ENCODE data around the gene ATF7IP2. TPM values are rescaled to one million over a fixed set of nuclear protein-coding genes. Genes with fewer than 3 reads are reported as not detected.
A peak's percentile ranks its signal among the peaks of the same experiment; 100 is the strongest.

ATF7IP2 gene
- total RNA-seq, 1 donor from 2014 or later, result 6.8 TPM

- DNase-seq, result no peak
Measured at GRCh38 chr16:10511829-10512228, 126.0 kb downstream of the ATF7IP2 start.

- no peak for DNase-seq
Measured at GRCh38 chr16:10514369-10515055, 128.7 kb downstream of the ATF7IP2 start.

- no peak for DNase-seq
Measured at GRCh38 chr16:10517868-10518267, 132.0 kb downstream of the ATF7IP2 start.

DNA sequence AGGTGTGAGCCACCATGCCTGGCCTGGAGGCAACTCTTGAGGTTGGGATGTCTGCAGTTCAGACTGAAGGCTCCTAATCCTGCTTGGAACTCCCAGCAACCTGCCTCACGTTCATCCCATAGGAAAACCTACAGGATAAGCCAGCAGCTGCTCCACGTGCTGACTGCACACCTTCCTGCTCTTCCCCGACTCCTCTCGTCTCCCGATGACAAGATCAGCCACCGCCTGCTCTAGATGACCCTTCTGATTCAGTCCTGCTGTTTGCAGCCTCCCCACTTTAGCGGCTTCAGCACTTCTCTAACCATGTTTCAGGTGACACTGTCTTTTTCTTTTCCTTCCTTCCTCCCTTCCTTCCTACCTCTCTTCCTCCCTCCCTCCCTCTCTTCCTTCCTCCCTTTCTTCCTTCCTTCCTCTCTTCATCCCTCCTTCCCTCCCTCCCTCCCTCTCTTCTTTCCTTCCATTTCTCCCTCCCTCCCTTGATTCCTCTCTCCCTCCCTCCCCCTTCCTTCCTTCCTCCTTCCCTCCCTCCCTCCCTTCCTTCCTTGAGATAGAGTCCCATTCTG lies 132.7 kb downstream of the ATF7IP2 start:
- DNase-seq, result no peak

DNA sequence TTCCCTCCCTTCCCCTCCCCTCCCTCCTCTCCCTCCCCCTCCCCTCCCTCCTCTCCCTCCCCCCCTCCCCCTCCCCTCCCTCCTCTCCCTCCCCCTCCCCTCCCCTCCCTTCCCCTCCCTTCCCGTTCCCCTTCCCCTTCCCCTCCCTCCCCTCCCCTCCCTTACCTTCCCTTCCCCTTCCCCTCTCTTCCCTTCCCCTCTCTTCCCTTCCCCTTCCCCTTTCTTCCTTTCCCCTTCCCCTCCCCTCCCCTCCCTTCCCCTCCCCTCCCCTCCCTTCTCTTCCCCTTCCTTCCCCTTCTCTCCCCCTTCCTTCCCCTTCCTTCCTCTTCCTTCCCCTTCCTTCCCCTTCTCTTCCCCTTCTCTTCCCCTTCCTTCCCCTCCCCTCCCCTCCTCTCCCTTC lies 133.4 kb downstream of the ATF7IP2 start:
- no peak for DNase-seq

DNA sequence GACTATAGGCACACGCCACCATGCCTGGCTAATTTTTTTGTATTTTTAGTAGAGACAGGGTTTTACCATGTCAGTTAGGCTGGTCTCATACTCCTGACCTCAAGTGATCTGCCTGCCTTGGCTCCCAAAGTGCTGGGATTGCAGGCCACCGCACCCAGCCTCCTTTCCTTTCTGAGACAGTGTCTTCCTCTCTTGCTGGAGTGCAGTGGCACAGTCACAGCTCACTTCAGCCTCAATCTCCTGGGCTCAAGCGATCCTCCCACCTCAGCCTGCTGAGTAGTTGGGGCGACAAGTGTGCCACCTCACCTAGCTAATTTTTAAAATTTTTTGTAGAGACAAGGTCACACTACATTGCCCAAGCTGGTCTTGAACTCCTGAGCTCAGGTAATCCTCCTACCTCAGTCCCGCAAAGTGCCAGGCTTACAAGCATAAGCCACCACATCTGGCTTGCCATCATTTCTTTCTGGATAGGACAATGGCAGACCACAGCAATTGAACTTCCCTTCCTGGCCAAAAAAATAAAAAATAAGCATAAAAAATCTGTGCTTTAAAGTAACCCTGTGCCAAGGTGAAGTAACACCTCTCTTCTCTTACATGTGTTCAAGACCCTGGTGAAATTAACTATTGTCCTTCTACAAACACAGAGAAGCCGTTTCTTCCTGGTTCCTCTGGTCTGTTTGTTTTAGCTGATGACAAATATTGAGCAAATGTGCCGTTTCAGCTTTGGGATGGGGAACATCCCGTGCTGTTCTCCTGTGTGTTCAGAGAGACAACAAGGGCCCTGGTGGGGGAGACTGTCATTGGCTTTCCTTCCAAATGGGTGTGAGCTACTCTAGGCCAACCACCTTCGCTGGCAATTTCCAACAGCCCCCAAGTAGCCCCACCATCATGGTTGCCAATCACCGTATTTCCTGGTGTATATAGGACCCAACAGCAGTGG lies 134.3 kb downstream of the ATF7IP2 start:
- DNase-seq, result no peak

DNA sequence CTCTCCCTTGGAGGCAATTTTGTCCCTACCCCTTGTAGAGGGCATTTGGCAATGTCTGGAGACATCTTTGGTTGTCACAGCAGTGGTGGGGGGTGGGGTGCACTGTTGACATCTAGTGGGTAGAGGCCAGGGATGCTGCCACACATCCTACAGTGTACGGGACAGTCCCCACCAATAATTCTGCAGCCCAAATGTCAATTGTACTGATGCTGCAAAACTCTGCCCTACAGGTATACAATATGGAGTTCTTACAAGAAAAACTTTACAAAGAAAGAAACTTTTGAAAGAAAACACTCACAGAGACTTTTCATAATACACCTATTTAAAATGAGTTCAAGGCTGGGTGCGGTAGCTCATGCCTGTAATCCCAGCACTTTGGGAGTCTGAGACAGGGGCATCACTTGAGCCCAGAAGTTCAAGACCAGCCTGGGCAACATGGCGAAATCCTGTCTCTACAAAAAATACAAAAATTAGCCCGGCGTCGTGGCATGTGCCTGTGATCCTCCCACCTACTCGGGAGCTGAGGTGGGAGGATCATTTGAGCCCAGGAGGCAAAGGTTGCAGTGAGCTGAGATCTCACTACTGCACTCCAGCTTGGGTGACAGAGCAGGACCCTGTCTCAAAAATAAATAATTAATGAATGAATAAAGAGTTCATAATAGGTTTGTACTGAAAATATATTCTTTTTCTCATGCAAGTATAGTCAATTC lies 135.2 kb downstream of the ATF7IP2 start:
- DNase-seq, result no peak

DNA sequence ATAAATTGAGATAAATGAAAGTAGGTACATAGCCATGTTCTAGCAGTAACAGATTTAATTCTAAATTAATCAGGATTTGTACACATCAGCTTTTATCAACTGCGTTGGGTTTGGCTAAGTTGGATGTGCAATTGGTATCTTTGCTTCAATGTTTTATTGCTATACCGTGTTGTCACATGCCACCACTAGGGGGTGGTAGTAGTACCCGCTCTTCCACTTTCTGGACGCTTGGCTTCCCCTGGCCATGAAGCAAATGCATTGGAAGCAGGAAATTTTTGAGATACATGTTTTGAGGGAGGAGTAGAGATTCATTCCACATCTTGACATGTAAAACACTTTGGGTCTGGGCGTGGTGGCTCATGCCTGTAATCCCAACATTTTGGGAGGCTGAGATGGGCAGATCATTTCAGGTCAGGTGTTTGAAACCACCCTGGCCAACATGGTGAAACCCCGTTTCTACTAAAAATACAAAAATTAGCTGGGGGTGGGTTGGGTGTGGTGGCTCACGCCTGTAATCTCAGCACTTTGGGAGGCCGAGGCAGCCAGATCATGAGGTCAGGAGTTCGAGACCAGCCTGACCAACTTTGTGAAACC lies 135.9 kb downstream of the ATF7IP2 start:
- DNase-seq, result peak; percentile 8

DNA sequence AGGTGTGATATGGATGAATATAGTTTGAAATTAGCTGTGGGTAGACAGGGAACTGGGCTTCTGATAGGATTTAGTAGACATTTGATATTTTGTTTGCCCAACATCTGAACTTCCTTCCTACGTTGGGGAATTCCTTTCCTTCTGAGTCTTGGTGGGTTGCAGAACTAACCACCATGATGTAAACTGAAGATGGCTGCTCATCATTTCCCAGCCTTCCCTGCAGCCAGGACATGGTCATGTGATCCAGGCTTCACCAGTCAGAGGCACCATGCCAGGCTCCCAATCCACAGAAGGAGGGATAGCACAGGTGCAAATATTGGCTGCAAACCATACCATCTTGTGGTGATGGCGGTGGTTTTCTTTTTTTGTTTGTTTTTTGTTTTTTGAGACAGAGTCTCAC lies 137.1 kb downstream of the ATF7IP2 start:
- no peak for DNase-seq

- DNase-seq, result no peak
Measured at GRCh38 chr16:10525214-10525825, 139.5 kb downstream of the ATF7IP2 start.

- no peak for DNase-seq
Measured at GRCh38 chr16:10526962-10527361, 141.1 kb downstream of the ATF7IP2 start.

DNA sequence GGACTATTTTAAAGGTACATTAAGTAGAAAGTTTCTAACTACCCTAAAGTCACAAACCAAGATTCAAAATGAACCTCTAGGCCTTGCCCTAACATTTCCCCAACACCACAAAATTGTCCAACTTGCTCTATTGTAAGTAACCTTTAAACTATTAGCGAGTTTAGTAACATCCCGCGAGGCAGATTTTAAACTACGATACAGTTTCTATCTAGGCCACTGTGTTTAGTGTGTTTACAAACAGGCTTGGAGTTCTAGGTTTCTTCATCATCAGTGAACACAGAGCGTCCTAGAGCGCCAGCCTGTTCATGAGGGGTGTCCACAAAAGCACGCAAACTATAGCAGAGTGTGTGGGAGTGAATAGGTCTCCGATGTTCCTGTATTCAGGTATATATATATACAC lies 142.8 kb downstream of the ATF7IP2 start:
- no peak for DNase-seq

GRCh38 chr16:10529895-10530669 lies 144.2 kb downstream of the ATF7IP2 start:
- no peak for DNase-seq

GRCh38 chr16:10530685-10531084 lies 144.8 kb downstream of the ATF7IP2 start:
- DNase-seq, result no peak

- no peak for DNase-seq
Measured at GRCh38 chr16:10531582-10531981, 145.7 kb downstream of the ATF7IP2 start.

Small RNAs within 50 kb of the gene (small RNA-seq; reads per million reads assigned to genes)
- not detected for gene RNU6-633P (ENCODE audit: low replicate concordance)

Other genes starting within 250 kb of the ATF7IP2 start
- gene GRIN2A, start 203.6 kb upstream of the ATF7IP2 start, total RNA-seq, result 0.10 TPM
- 63.1 TPM for gene EMP2, start 194.5 kb downstream of the ATF7IP2 start, total RNA-seq